ENCODE measurements around the gene ANKRD44.

The ANKRD44 gene

DNA sequence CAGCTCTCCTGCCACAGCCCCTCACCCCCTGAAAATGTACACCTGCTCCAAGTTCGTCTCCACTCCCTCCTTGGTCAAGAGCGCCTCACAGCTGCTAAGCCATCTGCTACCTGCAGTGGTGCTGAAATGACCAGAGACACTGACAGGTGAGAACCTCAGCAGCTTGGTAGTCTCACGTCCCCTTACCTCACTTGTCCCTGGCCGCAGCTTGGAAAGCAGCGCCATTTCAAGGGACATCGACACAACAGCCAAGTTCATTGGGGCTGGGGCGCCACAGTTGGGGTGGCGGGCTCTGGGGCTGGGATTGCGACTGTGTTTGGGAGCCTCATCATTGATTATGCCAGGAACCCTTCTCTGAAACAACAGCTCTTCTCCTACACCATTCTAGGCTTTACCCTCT, 47.5 kb downstream of the ANKRD44 start:
- Histone ChIP-seq H4K20me1 (ENCODE audit: insufficient read depth, low read length) (no peaks in the 10 kb centered on the region), H3K79me2 (ENCODE audit: insufficient read depth, low read length) (peaks cover 42% of the 10 kb centered on the region), H3K36me3 (ENCODE audit: insufficient read depth, low read length) (peaks cover 15% of the 10 kb centered on the region; the same call in 1 of the 2 replicates), H3K4me3 (ENCODE audit: low read depth, low read length, poor library complexity, severe bottlenecking) (no peak overlapping the region), H3K4me1 (ENCODE audit: insufficient read depth, low read length, severe bottlenecking) (peaks cover 68% of the 10 kb centered on the region), H3K9ac (ENCODE audit: low read length) (no peak overlapping the region), H2AFZ (ENCODE audit: low read length) (no peak overlapping the region), H3K9me2 (ENCODE audit: low read depth, low read length) (no peaks in the 10 kb centered on the region), H3K27ac (ENCODE audit: low read depth, low read length, poor library complexity, severe bottlenecking) (peak overlapping the region; percentile 7), H3K9me3 (ENCODE audit: low read length) (no peaks in the 10 kb centered on the region), H3F3A (ENCODE audit: insufficient read depth, low read length) (no peaks in the 10 kb centered on the region), H3K4me2 (ENCODE audit: low read length) (no peak overlapping the region), H3K27me3 (ENCODE audit: insufficient read depth, low read length) (no peaks in the 10 kb centered on the region)
- TF ChIP-seq CTCF (IDR thresholded peaks at IDR 0.05; ENCODE audit: low read length) (peak; percentile 21; the same call in 1 of the 2 replicates), EZH2 (IDR thresholded peaks at IDR 0.05; ENCODE audit: borderline replicate concordance, low read length) (no peak)

DNA sequence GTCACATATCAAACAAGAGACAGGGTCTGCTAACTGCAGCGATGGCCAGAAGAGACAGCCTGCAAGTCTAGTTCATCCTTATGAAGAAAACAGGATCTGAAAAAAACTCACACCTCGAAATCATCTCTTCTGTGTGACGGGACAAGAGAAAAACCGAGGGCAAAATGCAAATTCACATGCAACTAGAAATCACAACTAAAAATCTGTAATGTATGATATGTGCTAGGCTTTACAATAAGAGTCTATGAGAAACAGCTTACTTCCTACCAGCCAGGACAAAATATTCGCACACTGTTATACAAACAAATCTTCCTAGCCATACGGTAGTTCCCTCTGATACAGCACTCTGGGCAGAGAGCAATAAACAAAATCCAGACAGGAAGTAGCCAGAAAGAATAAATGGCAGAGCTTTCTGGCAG, 48.8 kb downstream of the ANKRD44 start:
- peak overlapping the region; percentile 65 for H3K27ac ChIP-seq (ENCODE audit: low read depth, low read length, poor library complexity, severe bottlenecking)

DNA sequence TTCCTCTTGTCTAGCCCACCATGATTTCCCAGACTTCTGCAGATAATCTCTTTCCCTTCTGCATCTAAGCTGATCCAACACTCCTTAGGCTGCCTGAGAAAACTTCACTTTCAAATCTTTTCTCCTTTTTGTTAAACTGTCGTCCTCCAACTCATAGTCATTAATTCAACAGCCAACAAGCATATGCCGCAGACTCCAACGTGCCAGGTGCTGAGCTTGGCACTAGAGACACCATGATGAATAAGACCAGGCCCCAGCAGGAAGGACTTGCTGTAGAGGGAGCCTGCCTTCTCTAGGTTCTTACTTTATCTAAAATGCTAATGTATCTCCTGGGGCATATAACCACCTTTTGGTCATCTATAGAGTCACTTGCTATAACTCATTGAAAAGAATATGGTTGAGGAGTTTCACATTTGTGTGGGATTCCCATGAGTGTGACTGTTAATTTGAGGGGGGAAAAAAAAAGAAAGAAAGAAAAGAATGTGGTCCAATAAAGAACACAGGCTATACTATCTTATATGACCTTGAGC, 51.0 kb downstream of the ANKRD44 start:
- H3K9me3 ChIP-seq (ENCODE audit: low read length): no peaks in the 10 kb centered on the region
- no peak overlapping the region for H3K4me2 ChIP-seq (ENCODE audit: low read length)
- H3K4me3 ChIP-seq (ENCODE audit: low read depth, low read length, poor library complexity, severe bottlenecking): no peak overlapping the region
- H3K27me3 ChIP-seq (ENCODE audit: insufficient read depth, low read length): no peaks in the 10 kb centered on the region
- peak overlapping the region; percentile 11 for H3K27ac ChIP-seq (ENCODE audit: low read depth, low read length, poor library complexity, severe bottlenecking)
- H3K36me3 ChIP-seq (ENCODE audit: insufficient read depth, low read length): peaks cover 8% of the 10 kb centered on the region; the same call in 1 of the 2 replicates
- no peak for TF ChIP-seq EZH2 (IDR thresholded peaks at IDR 0.05; ENCODE audit: borderline replicate concordance, low read length)
- no peak for TF ChIP-seq CTCF (IDR thresholded peaks at IDR 0.05; ENCODE audit: low read length)
- H3K79me2 ChIP-seq (ENCODE audit: insufficient read depth, low read length): peaks cover 11% of the 10 kb centered on the region
- H2AFZ ChIP-seq (ENCODE audit: low read length): no peak overlapping the region
- H3F3A ChIP-seq (ENCODE audit: insufficient read depth, low read length): no peaks in the 10 kb centered on the region
- peaks cover 73% of the 10 kb centered on the region for H3K4me1 ChIP-seq (ENCODE audit: insufficient read depth, low read length, severe bottlenecking)
- no peaks in the 10 kb centered on the region for H3K9me2 ChIP-seq (ENCODE audit: low read depth, low read length)
- no peak overlapping the region for H3K9ac ChIP-seq (ENCODE audit: low read length)
- no peaks in the 10 kb centered on the region for H4K20me1 ChIP-seq (ENCODE audit: insufficient read depth, low read length)

More for the DNA sequence above, 48.8 kb downstream of the ANKRD44 start:
- Histone ChIP-seq H3K4me2 (ENCODE audit: low read length) (peak overlapping the region; percentile 52), H3K79me2 (ENCODE audit: insufficient read depth, low read length) (peaks cover 33% of the 10 kb centered on the region), H3K27me3 (ENCODE audit: insufficient read depth, low read length) (no peaks in the 10 kb centered on the region), H3F3A (ENCODE audit: insufficient read depth, low read length) (no peaks in the 10 kb centered on the region), H2AFZ (ENCODE audit: low read length) (no peak overlapping the region), H3K9me2 (ENCODE audit: low read depth, low read length) (no peaks in the 10 kb centered on the region), H4K20me1 (ENCODE audit: insufficient read depth, low read length) (no peaks in the 10 kb centered on the region), H3K9me3 (ENCODE audit: low read length) (no peaks in the 10 kb centered on the region), H3K36me3 (ENCODE audit: insufficient read depth, low read length) (peaks cover 8% of the 10 kb centered on the region; the same call in 1 of the 2 replicates), H3K4me1 (ENCODE audit: insufficient read depth, low read length, severe bottlenecking) (peaks cover 68% of the 10 kb centered on the region), H3K9ac (ENCODE audit: low read length) (no peak overlapping the region), H3K4me3 (ENCODE audit: low read depth, low read length, poor library complexity, severe bottlenecking) (no peak overlapping the region)
- TF ChIP-seq EZH2 (IDR thresholded peaks at IDR 0.05; ENCODE audit: borderline replicate concordance, low read length) (no peak), CTCF (IDR thresholded peaks at IDR 0.05; ENCODE audit: low read length) (no peak)
